SK-N-SH (cell line): Measurements from ENCODE around the gene PCSK5.

Source experiments
- RAD21 ChIP-seq: IDR thresholded peaks from 2 replicates; pipeline ENCODE4 v1.6.1; 2012; ENCODE audit warnings: mild to moderate bottlenecking, low read length
- TF ChIP-seq, protein P1 (sequence below): fragments of 200-600 bp; sonication (generic); IDR thresholded peaks from 2 replicates; pipeline ENCODE4 v1.6.1; 2017; ENCODE audit warnings: antibody characterized with exemption, mild to moderate bottlenecking, moderate library complexity

DNA sequence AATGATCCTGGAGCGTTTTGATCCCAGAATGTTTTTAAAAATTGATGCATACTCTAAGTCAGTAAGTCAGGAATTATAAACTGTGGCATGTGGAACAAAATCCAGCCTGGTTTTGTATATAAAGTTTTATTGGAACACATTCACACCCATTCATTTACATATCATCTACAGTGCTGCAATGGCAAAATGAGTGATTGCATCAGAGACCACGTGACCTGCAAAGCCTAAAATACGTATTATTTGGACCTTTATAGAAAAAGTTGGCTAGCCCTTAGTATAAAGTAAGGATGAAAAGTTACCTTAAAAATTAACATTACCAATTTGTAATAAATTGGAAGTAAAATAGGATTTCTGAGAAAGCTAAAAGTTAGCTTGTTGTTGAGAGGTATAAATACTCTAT, 95.0 kb downstream of the PCSK5 start:
- TF ChIP-seq RAD21: no peak
- TF ChIP-seq, protein P1, sequence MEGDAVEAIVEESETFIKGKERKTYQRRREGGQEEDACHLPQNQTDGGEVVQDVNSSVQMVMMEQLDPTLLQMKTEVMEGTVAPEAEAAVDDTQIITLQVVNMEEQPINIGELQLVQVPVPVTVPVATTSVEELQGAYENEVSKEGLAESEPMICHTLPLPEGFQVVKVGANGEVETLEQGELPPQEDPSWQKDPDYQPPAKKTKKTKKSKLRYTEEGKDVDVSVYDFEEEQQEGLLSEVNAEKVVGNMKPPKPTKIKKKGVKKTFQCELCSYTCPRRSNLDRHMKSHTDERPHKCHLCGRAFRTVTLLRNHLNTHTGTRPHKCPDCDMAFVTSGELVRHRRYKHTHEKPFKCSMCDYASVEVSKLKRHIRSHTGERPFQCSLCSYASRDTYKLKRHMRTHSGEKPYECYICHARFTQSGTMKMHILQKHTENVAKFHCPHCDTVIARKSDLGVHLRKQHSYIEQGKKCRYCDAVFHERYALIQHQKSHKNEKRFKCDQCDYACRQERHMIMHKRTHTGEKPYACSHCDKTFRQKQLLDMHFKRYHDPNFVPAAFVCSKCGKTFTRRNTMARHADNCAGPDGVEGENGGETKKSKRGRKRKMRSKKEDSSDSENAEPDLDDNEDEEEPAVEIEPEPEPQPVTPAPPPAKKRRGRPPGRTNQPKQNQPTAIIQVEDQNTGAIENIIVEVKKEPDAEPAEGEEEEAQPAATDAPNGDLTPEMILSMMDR: no peak
